ENCODE data around the gene RNASE13.

GRCh38 chr14:21022686-21023085 is 11.9 kb downstream of the RNASE13 start:
- no peak for TF ChIP-seq REST (IDR thresholded peaks at IDR 0.05)
- no peak for TF ChIP-seq CTCF (IDR thresholded peaks at IDR 0.05)
- no peak for TF ChIP-seq POLR2A (IDR thresholded peaks at IDR 0.05; ENCODE audit: low read length)
- TF ChIP-seq HDAC2 (IDR thresholded peaks at IDR 0.05): no peak
- no peak for TF ChIP-seq CEBPB (IDR thresholded peaks at IDR 0.05)
- TF ChIP-seq JUNB (IDR thresholded peaks at IDR 0.05): no peak
- no peak for TF ChIP-seq ZFP36 (IDR thresholded peaks at IDR 0.05; ENCODE audit: borderline replicate concordance, partially characterized antibody)
- no peak for TF ChIP-seq MAFK (IDR thresholded peaks at IDR 0.05; ENCODE audit: partially characterized antibody)
- no peak for TF ChIP-seq MAX (IDR thresholded peaks at IDR 0.05)
- TF ChIP-seq RFX5 (IDR thresholded peaks at IDR 0.05): no peak
- no peak for TF ChIP-seq EHMT2 (IDR thresholded peaks at IDR 0.05; ENCODE audit: low read depth)
- no peak for TF ChIP-seq USF2 (IDR thresholded peaks at IDR 0.05)

Data from A549 (cell line).